Left ventricle myocardium inferior (tissue), 1 donor: ENCODE measurements around the gene NPPB. TPM values are rescaled to one million over a fixed set of nuclear protein-coding genes. Genes with fewer than 3 reads are reported as not detected.

ENCODE experiments used
- DNase-seq: peaks from one replicate; pipeline ENCODE4 v3.0.0-alpha.2; 2020
- H3K27ac ChIP-seq: fragments of 200-600 bp; replicated peaks from 2 replicates; pipeline ENCODE4 v1.8.0; 2021
- H3K27me3 ChIP-seq: fragments of 200-600 bp; 2 replicates; pipeline ENCODE4 v1.8.0; 2021; ENCODE audit warnings: low read depth
- H3K36me3 ChIP-seq: fragments of 200-600 bp; 2 replicates; pipeline ENCODE4 v1.8.0; 2021
- H3K4me1 ChIP-seq: fragments of 200-600 bp; 2 replicates; pipeline ENCODE4 v1.8.0; 2021
- H3K4me3 ChIP-seq: fragments of 200-600 bp; 2 replicates; pipeline ENCODE4 v1.8.0; 2021; ENCODE audit warnings: mild to moderate bottlenecking, moderate library complexity
- H3K9me3 ChIP-seq: fragments of 200-600 bp; replicated peaks from 2 replicates; pipeline ENCODE4 v1.8.0; 2021
- intact Hi-C: fragments of 100-400 bp; cut with micrococcal nuclease; formaldehyde crosslinking; loops from one replicate; pipeline ENCODE4 v1.11.0; 2022
- total RNA-seq: library from RNA; stranded (reverse); fragmentation: NEBNext Ultra II Directional; extraction: Animal tissue kit (Norgen Biotek cat#: 25700); gene quantifications from one replicate; pipeline ENCODE4 v1.2.1, GENCODE V29; 2021
- TF ChIP-seq, protein P1 (sequence below): fragments of 200-600 bp; IDR thresholded peaks from 2 replicates; pipeline ENCODE4 v1.8.0; 2021; ENCODE audit warnings: antibody characterized with exemption, mild to moderate bottlenecking, borderline replicate concordance
- donor health status: DM: no; HTN: yes; CAD: no; lungs with severe emphysema.

Gene NPPB
- total RNA-seq, 1 donor from 2014 or later = 119 TPM

GRCh38 chr1:11823366-11824137 lies 35.2 kb downstream of the NPPB start:
- Histone ChIP-seq H3K4me3 (no peak overlapping the region), H3K27me3 (no peaks in the 10 kb centered on the region), H3K9me3 (no peaks in the 10 kb centered on the region), H3K4me1 (peaks cover 12% of the 10 kb centered on the region), H3K36me3 (peaks cover 100% of the 10 kb centered on the region), H3K27ac (no peak overlapping the region)
- TF ChIP-seq, protein P1, sequence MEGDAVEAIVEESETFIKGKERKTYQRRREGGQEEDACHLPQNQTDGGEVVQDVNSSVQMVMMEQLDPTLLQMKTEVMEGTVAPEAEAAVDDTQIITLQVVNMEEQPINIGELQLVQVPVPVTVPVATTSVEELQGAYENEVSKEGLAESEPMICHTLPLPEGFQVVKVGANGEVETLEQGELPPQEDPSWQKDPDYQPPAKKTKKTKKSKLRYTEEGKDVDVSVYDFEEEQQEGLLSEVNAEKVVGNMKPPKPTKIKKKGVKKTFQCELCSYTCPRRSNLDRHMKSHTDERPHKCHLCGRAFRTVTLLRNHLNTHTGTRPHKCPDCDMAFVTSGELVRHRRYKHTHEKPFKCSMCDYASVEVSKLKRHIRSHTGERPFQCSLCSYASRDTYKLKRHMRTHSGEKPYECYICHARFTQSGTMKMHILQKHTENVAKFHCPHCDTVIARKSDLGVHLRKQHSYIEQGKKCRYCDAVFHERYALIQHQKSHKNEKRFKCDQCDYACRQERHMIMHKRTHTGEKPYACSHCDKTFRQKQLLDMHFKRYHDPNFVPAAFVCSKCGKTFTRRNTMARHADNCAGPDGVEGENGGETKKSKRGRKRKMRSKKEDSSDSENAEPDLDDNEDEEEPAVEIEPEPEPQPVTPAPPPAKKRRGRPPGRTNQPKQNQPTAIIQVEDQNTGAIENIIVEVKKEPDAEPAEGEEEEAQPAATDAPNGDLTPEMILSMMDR = no peak
- intact Hi-C loops = no loop called here
- DNase-seq = no peak

DNA sequence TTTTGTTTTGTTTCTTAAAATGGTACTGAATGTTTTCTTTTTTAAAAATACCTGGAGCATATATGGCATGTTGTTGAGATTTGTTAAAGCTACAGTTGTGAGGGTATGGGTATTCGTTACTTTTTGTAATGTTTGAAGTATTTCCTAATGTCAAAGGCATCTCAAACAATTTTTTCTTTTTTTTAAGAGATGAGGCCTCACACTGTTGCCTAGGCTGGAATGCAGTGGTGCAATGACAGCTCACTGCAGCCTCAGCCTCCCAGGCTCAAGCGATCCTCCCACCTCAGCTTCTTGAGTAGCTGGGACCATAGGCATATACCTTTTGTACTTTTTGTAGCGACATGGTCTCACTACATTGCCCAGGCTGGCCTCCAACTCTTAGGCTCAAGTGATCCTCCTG lies 36.7 kb downstream of the NPPB start:
- H3K9me3 ChIP-seq = no peaks in the 10 kb centered on the region
- DNase-seq = no peak
- peaks cover 12% of the 10 kb centered on the region for H3K4me1 ChIP-seq
- H3K27ac ChIP-seq = peak overlapping the region; percentile 51
- H3K36me3 ChIP-seq = peaks cover 100% of the 10 kb centered on the region
- TF ChIP-seq, protein P1 = no peak
- intact Hi-C loops = no loop called here
- no peaks in the 10 kb centered on the region for H3K27me3 ChIP-seq
- H3K4me3 ChIP-seq = no peak overlapping the region

GRCh38 chr1:11817192-11817591 lies 41.6 kb downstream of the NPPB start:
- Histone ChIP-seq H3K4me3 (no peak overlapping the region), H3K9me3 (no peaks in the 10 kb centered on the region), H3K4me1 (peaks cover 8% of the 10 kb centered on the region), H3K36me3 (peaks cover 83% of the 10 kb centered on the region), H3K27ac (no peak overlapping the region), H3K27me3 (no peaks in the 10 kb centered on the region)
- DNase-seq = no peak
- intact Hi-C loops = no loop called here
- TF ChIP-seq, protein P1 = no peak

- H3K27ac ChIP-seq = no peak overlapping the region
- peaks cover 76% of the 10 kb centered on the region for H3K36me3 ChIP-seq
- intact Hi-C loops = no loop called here
- H3K4me3 ChIP-seq = no peak overlapping the region
- TF ChIP-seq, protein P1 = no peak
- peaks cover 13% of the 10 kb centered on the region for H3K4me1 ChIP-seq
- no peak for DNase-seq
- no peaks in the 10 kb centered on the region for H3K9me3 ChIP-seq
- no peaks in the 10 kb centered on the region for H3K27me3 ChIP-seq
Measured at GRCh38 chr1:11813021-11813420, 45.7 kb downstream of the NPPB start.

Other genes with a start within 250 kb of the NPPB start
- gene FBXO2, start 204.5 kb downstream of the NPPB start, total RNA-seq = 1.9 TPM
- gene FBXO44, start 204.1 kb downstream of the NPPB start, total RNA-seq = 20.2 TPM
- gene FBXO6, start 194.7 kb downstream of the NPPB start, total RNA-seq = 10.3 TPM
- 17.2 TPM for gene MAD2L2, start 177.8 kb downstream of the NPPB start, total RNA-seq
- gene DRAXIN, start 167.2 kb downstream of the NPPB start, total RNA-seq = 0.05 TPM
- 16.6 TPM for gene AGTRAP, start 122.8 kb downstream of the NPPB start, total RNA-seq
- gene C1orf167, start 96.8 kb downstream of the NPPB start, total RNA-seq = 2.5 TPM
- gene MTHFR, start 53.0 kb downstream of the NPPB start, total RNA-seq = 40.1 TPM
- gene CLCN6, start 52.8 kb downstream of the NPPB start, total RNA-seq = 16.1 TPM
- 1,100 TPM for gene NPPA, start 11.2 kb downstream of the NPPB start, total RNA-seq
- 40.9 TPM for gene KIAA2013, start 67.5 kb upstream of the NPPB start, total RNA-seq
- gene PLOD1, start 75.8 kb upstream of the NPPB start, total RNA-seq = 61.6 TPM
- gene MFN2, start 121.5 kb upstream of the NPPB start, total RNA-seq = 663 TPM
- gene MIIP, start 160.6 kb upstream of the NPPB start, total RNA-seq = 16.2 TPM
- 0.82 TPM for gene TNFRSF8, start 204.4 kb upstream of the NPPB start, total RNA-seq